Stomach (tissue), 4 donors: ENCODE results near the gene THSD7A.

Experiments used
- CTCF ChIP-seq, 7 experiments: fragments of 450-650 bp in 4 of 7; fragments of 200-600 bp in 3 of 7; sonication (generic) in 3 of 7; IDR thresholded peaks; one replicate each; pipeline ENCODE4 v1.5.1; 2016 to 2019; ENCODE audit warnings: antibody characterized with exemption in 7 of 7, control low read depth in 2 of 7, mild to moderate bottlenecking in 1 of 7
- POLR2A ChIP-seq, 4 donors: fragments of 450-650 bp; IDR thresholded peaks; one replicate each; pipeline ENCODE4 v1.6.1; 2016; ENCODE audit warnings: antibody characterized with exemption in 4 of 4, control low read depth in 2 of 4, mild to moderate bottlenecking in 1 of 4, moderate library complexity in 1 of 4
- POLR2AphosphoS5 ChIP-seq, 3 donors: sonication (generic); formaldehyde crosslinking; IDR thresholded peaks; one replicate each; pipeline ENCODE4 v1.6.1; 2016; ENCODE audit warnings: antibody characterized with exemption in 3 of 3

DNA sequence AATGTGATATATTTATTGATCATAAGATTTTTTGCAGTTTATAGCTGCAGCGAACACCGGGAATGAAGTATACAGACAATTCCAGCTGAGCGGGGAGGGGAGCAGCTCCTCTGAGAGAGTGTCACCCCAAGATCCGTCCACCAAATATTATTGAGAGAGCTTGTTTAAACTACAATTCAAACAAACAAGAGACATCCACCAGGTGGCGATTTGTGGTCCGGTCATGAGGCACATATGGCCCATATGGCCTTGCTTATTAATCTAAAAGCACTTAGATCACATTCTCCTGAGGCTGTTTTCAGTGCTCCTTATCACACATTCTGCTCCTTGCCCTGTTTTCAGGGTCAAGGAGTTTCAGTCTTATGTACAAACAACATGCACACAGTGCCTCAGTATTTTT lies 83.1 kb downstream of the THSD7A start:
- TF ChIP-seq POLR2AphosphoS5 (IDR thresholded peaks at IDR 0.05) (no peak), POLR2A (IDR thresholded peaks at IDR 0.05) (no peak), CTCF (IDR thresholded peaks at IDR 0.05) (no peak)
